Measurements from ENCODE around the gene TENM3. TPM values are rescaled to one million over a fixed set of nuclear protein-coding genes. Genes with fewer than 3 reads are reported as not detected.

The TENM3 gene
- total and polyA plus RNA-seq, 12 donors = 0.20 to 6.6 (median 3.5) TPM

DNA sequence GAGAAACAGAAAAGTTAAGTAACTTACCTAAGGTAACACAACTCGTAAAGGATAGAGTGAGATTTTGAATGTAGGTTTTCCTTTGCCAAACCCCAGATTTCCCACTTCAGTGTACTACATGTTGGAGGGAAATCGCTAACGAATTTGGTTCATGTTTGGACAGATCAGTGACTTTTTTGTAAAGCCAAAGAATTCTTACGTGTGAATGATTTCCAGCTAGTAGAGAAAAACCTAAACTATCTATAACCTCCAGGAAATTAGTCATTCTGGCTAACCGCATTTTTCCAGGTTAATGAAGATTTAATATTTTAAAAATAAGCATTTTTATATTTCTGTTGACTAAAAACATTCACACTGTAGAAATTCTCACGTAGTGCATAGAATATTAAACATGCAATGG is 7.2 kb downstream of the TENM3 start:
- Histone ChIP-seq H3K4me1 (peaks cover 0 to 6% (median 0%) of the 10 kb centered on the region in 9 donors), H3K9me3 (peaks cover 0 to 5% (median 0%) of the 10 kb centered on the region in 11 donors), H3K27me3 (peaks cover 0 to 3% (median 0%) of the 10 kb centered on the region in 7 donors), H3K36me3 (no peaks in the 10 kb centered on the region), H3K4me3 (no peak overlapping the region), H3K27ac (no peak overlapping the region)
- TF ChIP-seq, protein P1, sequence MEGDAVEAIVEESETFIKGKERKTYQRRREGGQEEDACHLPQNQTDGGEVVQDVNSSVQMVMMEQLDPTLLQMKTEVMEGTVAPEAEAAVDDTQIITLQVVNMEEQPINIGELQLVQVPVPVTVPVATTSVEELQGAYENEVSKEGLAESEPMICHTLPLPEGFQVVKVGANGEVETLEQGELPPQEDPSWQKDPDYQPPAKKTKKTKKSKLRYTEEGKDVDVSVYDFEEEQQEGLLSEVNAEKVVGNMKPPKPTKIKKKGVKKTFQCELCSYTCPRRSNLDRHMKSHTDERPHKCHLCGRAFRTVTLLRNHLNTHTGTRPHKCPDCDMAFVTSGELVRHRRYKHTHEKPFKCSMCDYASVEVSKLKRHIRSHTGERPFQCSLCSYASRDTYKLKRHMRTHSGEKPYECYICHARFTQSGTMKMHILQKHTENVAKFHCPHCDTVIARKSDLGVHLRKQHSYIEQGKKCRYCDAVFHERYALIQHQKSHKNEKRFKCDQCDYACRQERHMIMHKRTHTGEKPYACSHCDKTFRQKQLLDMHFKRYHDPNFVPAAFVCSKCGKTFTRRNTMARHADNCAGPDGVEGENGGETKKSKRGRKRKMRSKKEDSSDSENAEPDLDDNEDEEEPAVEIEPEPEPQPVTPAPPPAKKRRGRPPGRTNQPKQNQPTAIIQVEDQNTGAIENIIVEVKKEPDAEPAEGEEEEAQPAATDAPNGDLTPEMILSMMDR (IDR thresholded peaks at IDR 0.05) = no peak
- WGBS, 2 donors = 87 to 90% methylated on average over 6 of the region's 6 CpGs
- intact Hi-C loops (cut with DNase I) = no loop called here
- ATAC-seq = no peak
- no peak for DNase-seq

DNA sequence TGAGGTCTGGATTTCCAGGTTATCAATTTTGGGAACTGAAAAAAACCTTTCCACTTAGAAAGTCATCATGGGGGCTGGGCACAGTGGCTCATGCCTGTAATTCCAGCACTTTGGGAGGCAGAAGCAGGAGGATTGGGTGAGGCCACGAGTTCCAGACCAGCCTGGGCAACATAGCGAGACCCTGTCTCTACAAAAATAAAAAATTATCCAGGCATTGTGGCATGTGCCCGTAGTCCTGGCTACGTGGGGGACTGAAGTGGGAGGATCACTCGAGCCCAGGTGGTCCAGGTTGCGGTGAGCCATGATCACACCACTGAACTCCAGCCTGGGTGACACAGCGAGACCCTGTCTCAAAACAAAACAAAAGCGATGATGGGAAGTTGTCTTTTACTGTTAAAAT is 7.9 kb downstream of the TENM3 start:
- H3K27ac ChIP-seq = no peak overlapping the region
- no peak overlapping the region for H3K4me3 ChIP-seq
- H3K4me1 ChIP-seq = peaks cover 0 to 4% (median 0%) of the 10 kb centered on the region in 9 donors
- no peak for DNase-seq
- intact Hi-C loops (cut with DNase I) = no loop called here
- no peaks in the 10 kb centered on the region for H3K36me3 ChIP-seq
- TF ChIP-seq, protein P1 (IDR thresholded peaks at IDR 0.05) = no peak
- 89 to 91% methylated on average over 8 of the region's 8 CpGs for WGBS, 2 donors
- no peak for ATAC-seq
- H3K9me3 ChIP-seq = peaks cover 0 to 5% (median 0%) of the 10 kb centered on the region in 11 donors
- peaks cover 0 to 3% (median 0%) of the 10 kb centered on the region in 7 donors for H3K27me3 ChIP-seq

DNA sequence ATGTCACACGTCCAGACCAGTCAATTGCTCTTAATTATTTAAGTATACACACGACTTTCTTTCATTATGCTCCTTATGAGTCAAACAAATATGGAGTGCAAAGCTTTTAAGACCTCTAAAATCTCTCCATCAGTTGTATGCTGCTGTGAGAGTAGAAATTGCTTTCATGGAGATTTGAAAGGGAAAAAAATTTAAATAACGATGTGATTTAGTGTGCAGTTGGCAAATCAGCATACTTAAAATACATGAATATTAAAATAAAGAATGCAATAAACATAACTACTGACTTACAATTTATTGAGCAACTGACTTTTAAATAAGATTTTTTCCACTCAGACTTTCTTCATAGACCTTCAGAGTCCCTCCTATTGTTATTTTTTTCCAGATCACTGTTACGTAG is 9.0 kb downstream of the TENM3 start:
- ATAC-seq (no peak), DNase-seq (no peak)
- H3K9me3 ChIP-seq = peaks cover 0 to 9% (median 0%) of the 10 kb centered on the region in 11 donors
- H3K36me3 ChIP-seq = no peaks in the 10 kb centered on the region
- peaks cover 0 to 6% (median 0%) of the 10 kb centered on the region in 7 donors for H3K27me3 ChIP-seq
- intact Hi-C loops (cut with DNase I) = no loop called here
- H3K27ac ChIP-seq = no peak overlapping the region
- WGBS, 2 donors = 87 to 92% methylated on average over 4 of the region's 4 CpGs
- H3K4me3 ChIP-seq = no peak overlapping the region
- no peaks in the 10 kb centered on the region for H3K4me1 ChIP-seq
- TF ChIP-seq, protein P1 (IDR thresholded peaks at IDR 0.05) = no peak

DNA sequence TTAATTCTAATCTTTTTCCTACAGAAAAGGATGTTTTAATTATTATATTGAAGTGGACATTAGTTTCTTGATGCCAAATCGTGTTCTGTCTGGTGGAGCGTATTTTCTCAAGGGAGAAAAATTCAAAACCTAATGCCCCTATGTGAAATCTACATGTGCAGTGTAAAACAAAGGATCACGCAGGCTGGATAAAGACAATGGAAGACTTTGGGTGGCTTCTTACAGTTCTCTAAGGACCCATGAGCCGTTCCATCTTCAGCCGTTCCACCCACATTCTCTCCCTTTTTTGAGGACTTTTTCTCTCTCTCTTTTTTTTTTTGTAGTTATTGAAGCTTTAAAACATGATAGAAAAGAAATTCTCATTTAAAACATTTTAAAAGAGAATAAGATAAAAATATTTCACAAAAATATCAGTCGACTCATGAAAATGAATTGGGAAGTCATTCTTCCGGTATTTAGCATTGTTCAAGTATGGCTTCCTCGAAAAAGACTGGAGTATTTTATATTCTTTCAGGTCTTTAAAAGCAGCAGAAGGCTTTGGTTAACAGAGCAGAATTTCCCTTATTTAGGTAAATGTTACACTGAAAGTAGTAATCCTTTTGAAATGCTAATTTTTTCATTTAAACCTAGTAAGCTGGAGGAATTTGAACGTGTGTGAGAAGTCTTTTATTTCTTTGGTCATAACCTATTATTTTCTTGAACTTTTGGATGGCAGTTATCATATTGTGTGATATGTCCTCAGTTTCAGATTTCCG is 11.0 kb downstream of the TENM3 start:
- 78 to 86% methylated on average over 10 of the region's 10 CpGs for WGBS, 2 donors
- no peak overlapping the region for H3K27ac ChIP-seq
- no peak for ATAC-seq
- peaks cover 0 to 12% (median 0%) of the 10 kb centered on the region in 11 donors for H3K9me3 ChIP-seq
- H3K36me3 ChIP-seq = no peaks in the 10 kb centered on the region
- TF ChIP-seq, protein P1 (IDR thresholded peaks at IDR 0.05) = no peak
- H3K4me3 ChIP-seq = no peak overlapping the region
- intact Hi-C loops (cut with DNase I) = no loop called here
- DNase-seq = no peak
- peaks cover 0 to 6% (median 0%) of the 10 kb centered on the region in 7 donors for H3K27me3 ChIP-seq
- no peaks in the 10 kb centered on the region for H3K4me1 ChIP-seq
